A673 (cell line): ENCODE data around the gene NSFL1C. TPM values are rescaled to one million over a fixed set of nuclear protein-coding genes. Genes with fewer than 3 reads are reported as not detected.
"Not testable (repeated sequence)": the region's sequence is repeated elsewhere in the genome, so short reads cannot be mapped to it uniquely, and the experiment has no call there.

Source experiments
- BruUV-seq: library from RNA; stranded (reverse); fragments of 400-500 nt; replicated peaks from 2 replicates; lab custom pipeline; 2021; lab: Mats Ljungman, UMichigan
- CTCF ChIA-PET: fragments of 300-600 bp; sonication (Branson Sonifier 250); formaldehyde crosslinking; loops from one replicate; lab custom pipeline; 2022; ENCODE audit warnings: antibody characterized with exemption; lab: Charles Lee
- POLR2A ChIA-PET: fragments of 300-600 bp; sonication (Branson Sonifier 250); formaldehyde crosslinking; loops from one replicate; lab custom pipeline; 2022; ENCODE audit warnings: antibody characterized with exemption; ENCODE audit not compliant: low non-redundant PET; lab: Charles Lee
- DNase-seq: peaks from one replicate; pipeline ENCODE4 v3.0.0-alpha.2; 2015; ENCODE audit warnings: low spot score
- H3K27ac ChIP-seq: fragments of 200-600 bp; sonication (generic); 2 replicates; pipeline ENCODE4 v1.5.1; 2016; ENCODE audit warnings: mixed run types, low read depth, mild to moderate bottlenecking, mixed read lengths, antibody characterized with exemption, low read length; ENCODE audit not compliant: poor library complexity, severe bottlenecking
- H3K27me3 ChIP-seq: fragments of 200-600 bp; sonication (generic); replicated peaks from 2 replicates; pipeline ENCODE4 v1.6.1; 2017; ENCODE audit warnings: mixed run types, low read depth, mild to moderate bottlenecking, mixed read lengths, antibody characterized with exemption, low read length; ENCODE audit not compliant: insufficient read depth, poor library complexity
- H3K36me3 ChIP-seq: fragments of 200-600 bp; sonication (generic); 2 replicates; pipeline ENCODE4 v1.6.1; 2016; ENCODE audit warnings: mixed run types, mild to moderate bottlenecking, mixed read lengths, antibody characterized with exemption, low read length; ENCODE audit not compliant: insufficient read depth, poor library complexity, severe bottlenecking
- H3K4me1 ChIP-seq: fragments of 200-600 bp; sonication (generic); 2 replicates; pipeline ENCODE4 v1.6.1; 2017; ENCODE audit warnings: mixed run types, mild to moderate bottlenecking, mixed read lengths, antibody characterized with exemption, low read length; ENCODE audit not compliant: insufficient read depth, poor library complexity, severe bottlenecking
- H3K4me3 ChIP-seq: fragments of 200-600 bp; sonication (generic); 2 replicates; pipeline ENCODE4 v1.5.1; 2016; ENCODE audit warnings: low read depth, mixed run types, mild to moderate bottlenecking, mixed read lengths, low read length; ENCODE audit not compliant: poor library complexity, severe bottlenecking
- H3K9me3 ChIP-seq: fragments of 200-600 bp; sonication (generic); 2 replicates; pipeline ENCODE4 v1.6.1; 2016; ENCODE audit warnings: mixed run types, low read depth, mild to moderate bottlenecking, mixed read lengths, antibody characterized with exemption, low read length; ENCODE audit not compliant: poor library complexity, severe bottlenecking
- CTCF ChIP-seq: fragments of 300-800, 200-600 bp; sonication (generic); conservative IDR thresholded peaks from 2 replicates; pipeline ENCODE4 v1.5.1; 2017; ENCODE audit warnings: low read depth, mild to moderate bottlenecking, antibody characterized with exemption, low read length, moderate library complexity, mixed read lengths
- EZH2 ChIP-seq: fragments of 200-600 bp; sonication (generic); IDR thresholded peaks from 2 replicates; pipeline ENCODE4 v1.6.1; 2017; ENCODE audit warnings: borderline replicate concordance, low read depth, mild to moderate bottlenecking, mixed read lengths, antibody characterized with exemption, low read length; ENCODE audit not compliant: poor library complexity, severe bottlenecking
- intact Hi-C: fragments of 100-400 bp; cut with micrococcal nuclease; formaldehyde crosslinking; loops from one replicate; pipeline ENCODE4 v1.10.0; 2022; ENCODE audit not compliant: unreplicated experiment
- total RNA-seq: library from RNA; stranded (reverse); gene quantifications from 2 replicates; pipeline ENCODE4 v1.2.3, GENCODE V29; 2021

NSFL1C gene
- total RNA-seq, 1 experiment from 2014 or later = 158 TPM

DNA sequence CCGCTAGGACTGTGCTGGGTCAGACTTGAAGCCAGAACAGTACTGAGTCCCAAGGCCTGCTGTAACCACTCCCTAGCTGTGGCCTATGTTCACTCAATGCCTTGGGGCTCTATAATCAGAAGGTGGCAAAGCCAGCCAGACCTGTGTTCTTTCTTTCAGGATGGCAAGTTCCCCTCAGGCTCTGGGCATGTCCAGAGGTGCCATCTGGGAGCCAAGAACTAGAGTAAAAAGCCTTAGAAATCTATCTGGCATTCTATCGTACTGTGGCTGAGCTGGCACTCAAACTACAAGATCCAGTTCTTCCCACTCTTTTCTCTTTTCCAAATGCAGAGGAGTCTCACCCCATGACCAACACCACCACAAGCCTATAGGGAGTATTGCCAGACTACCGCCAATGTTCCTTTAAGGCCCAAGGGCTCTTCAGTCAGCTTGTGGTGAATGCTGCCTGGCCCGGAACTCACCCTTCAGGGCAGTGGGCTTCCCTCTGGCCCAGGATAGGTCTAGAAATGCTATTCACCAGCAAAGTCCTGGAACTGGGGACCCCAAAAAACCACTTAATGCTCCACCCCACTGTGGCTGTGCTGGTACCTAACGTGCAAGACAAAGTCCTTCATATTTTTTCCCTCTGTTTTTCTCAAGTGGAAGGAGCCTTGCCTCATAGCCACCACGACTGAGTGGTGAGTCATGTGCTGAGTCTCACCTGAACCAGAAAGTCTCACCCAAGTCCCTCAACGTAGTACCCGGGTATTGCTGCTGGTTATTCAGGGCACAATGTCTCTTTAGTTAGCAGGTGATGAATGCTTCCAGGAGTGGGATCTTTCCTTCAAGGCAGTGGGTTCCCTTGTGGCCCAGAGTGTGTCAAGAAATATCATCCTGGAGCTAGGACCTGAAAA, 33.1 kb upstream of the NSFL1C start:
- Histone ChIP-seq H3K36me3 (no peaks in the 10 kb centered on the region), H3K27ac (no peak overlapping the region)
- POLR2A ChIA-PET = no interaction called here

GRCh38 chr20:1497371-1497770, 30.7 kb upstream of the NSFL1C start:
- H3K4me3 ChIP-seq, intact Hi-C loops, H3K36me3 ChIP-seq, DNase-seq, H3K27ac ChIP-seq, BruUV-seq, CTCF ChIA-PET, H3K9me3 ChIP-seq, H3K27me3 ChIP-seq: not testable (repeated sequence)
- peaks cover 24% of the 10 kb centered on the region for H3K4me1 ChIP-seq
- POLR2A ChIA-PET = interaction anchor here (0.7 kb wide), 1 partner anchor 1735 kb away, joined by 10 read pairs; no protein-coding TSS in a partner anchor

More for the DNA sequence above, 33.1 kb upstream of the NSFL1C start:
- BruUV-seq = no TSS peak
- CTCF ChIA-PET = no interaction called here
- Histone ChIP-seq H3K27me3 (no peaks in the 10 kb centered on the region), H3K4me3 (no peak overlapping the region), H3K4me1 (peaks cover 3% of the 10 kb centered on the region), H3K9me3 (no peaks in the 10 kb centered on the region)
- DNase-seq = no peak
- no peak for TF ChIP-seq CTCF
- TF ChIP-seq EZH2 = no peak
- intact Hi-C loops = loop anchor here (5.0 kb wide), 1 partner anchor 77 kb away; no protein-coding TSS in a partner anchor

DNA sequence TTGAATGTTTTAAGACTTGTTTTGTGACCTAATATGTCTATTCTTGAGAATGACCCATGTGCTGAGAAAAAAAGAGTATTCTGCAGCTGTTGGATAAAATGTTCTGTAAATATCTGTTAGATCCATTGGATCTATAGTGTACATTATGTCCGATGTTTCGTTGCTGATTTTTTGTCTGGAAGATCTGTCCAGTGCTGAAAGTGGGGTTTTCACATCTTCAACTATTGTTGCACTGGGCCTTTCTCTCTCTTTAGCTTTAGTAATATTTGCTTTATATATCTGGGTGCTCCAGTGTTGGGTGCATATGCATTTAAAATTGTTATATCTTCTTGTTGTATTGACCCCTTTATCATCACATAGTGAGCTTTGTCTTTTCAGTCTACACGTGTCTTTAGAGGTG, 30.3 kb upstream of the NSFL1C start:
- intact Hi-C loops = no loop called here
- Histone ChIP-seq H3K4me1 (peaks cover 28% of the 10 kb centered on the region), H3K4me3 (no peak overlapping the region), H3K27ac (no peak overlapping the region), H3K36me3 (no peaks in the 10 kb centered on the region), H3K9me3 (no peaks in the 10 kb centered on the region), H3K27me3 (no peaks in the 10 kb centered on the region)
- no TSS peak for BruUV-seq
- ChIA-PET POLR2A (interaction anchor here (0.7 kb wide), 1 partner anchor 1735 kb away, joined by 10 read pairs; no protein-coding TSS in a partner anchor), CTCF (no interaction called here)
- DNase-seq = no peak
- TF ChIP-seq CTCF (no peak), EZH2 (no peak)
